ENCODE measurements around the gene PRKCSH.
A peak's percentile ranks its signal among the peaks of the same experiment; 100 is the strongest.

PRKCSH gene

DNA sequence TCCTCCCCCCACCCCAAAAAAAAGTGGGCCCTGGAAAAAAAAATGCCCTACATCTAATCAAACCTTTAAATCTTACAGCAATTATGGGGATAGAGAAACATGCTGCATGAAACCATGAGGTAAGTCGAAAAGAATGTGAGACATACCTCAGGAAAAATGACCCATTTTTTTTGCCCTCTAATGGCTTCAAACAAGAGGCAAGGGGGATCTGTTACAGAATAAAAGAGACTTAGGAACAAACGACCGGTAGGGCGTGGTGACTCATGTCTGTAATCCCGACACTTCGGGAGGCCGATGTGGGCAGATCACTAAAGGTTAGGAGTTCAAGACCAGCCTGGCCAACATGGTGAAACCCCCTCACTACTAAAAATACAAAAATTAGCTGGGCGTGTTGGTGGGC, 24.8 kb upstream of the PRKCSH start:
- peak; percentile 25 for DNase-seq (ENCODE audit: low read depth)
- TF ChIP-seq, protein P1, sequence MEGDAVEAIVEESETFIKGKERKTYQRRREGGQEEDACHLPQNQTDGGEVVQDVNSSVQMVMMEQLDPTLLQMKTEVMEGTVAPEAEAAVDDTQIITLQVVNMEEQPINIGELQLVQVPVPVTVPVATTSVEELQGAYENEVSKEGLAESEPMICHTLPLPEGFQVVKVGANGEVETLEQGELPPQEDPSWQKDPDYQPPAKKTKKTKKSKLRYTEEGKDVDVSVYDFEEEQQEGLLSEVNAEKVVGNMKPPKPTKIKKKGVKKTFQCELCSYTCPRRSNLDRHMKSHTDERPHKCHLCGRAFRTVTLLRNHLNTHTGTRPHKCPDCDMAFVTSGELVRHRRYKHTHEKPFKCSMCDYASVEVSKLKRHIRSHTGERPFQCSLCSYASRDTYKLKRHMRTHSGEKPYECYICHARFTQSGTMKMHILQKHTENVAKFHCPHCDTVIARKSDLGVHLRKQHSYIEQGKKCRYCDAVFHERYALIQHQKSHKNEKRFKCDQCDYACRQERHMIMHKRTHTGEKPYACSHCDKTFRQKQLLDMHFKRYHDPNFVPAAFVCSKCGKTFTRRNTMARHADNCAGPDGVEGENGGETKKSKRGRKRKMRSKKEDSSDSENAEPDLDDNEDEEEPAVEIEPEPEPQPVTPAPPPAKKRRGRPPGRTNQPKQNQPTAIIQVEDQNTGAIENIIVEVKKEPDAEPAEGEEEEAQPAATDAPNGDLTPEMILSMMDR (IDR thresholded peaks at IDR 0.05; ENCODE audit: insufficient read depth, low read depth, low read length, missing control alignments), result no peak
- H3K4me3 ChIP-seq (ENCODE audit: low read length), result no peak overlapping the region

DNA sequence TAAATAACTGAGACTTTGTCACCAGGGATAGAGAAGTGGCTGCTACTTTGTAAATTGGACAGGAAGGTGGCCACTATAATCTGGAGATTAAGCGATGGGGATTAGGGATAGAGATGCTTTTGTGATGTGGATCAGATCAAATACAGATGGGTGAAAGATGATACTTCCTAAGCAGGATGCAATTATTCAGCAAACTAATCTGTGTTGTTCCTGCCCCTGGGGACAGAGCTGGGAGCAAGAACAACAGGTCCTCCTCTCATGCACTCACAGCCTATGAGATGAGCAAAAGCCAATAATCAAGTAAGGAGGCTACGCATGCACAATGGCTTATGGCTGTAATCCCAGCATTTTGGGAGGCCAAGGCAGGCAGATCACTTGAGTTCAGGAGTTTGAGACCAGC, 20.9 kb upstream of the PRKCSH start:
- TF ChIP-seq, protein P1 (IDR thresholded peaks at IDR 0.05; ENCODE audit: insufficient read depth, low read depth, low read length, missing control alignments), result no peak
- DNase-seq (ENCODE audit: low read depth), result no peak
- no peak overlapping the region for H3K4me3 ChIP-seq (ENCODE audit: low read length)

DNA sequence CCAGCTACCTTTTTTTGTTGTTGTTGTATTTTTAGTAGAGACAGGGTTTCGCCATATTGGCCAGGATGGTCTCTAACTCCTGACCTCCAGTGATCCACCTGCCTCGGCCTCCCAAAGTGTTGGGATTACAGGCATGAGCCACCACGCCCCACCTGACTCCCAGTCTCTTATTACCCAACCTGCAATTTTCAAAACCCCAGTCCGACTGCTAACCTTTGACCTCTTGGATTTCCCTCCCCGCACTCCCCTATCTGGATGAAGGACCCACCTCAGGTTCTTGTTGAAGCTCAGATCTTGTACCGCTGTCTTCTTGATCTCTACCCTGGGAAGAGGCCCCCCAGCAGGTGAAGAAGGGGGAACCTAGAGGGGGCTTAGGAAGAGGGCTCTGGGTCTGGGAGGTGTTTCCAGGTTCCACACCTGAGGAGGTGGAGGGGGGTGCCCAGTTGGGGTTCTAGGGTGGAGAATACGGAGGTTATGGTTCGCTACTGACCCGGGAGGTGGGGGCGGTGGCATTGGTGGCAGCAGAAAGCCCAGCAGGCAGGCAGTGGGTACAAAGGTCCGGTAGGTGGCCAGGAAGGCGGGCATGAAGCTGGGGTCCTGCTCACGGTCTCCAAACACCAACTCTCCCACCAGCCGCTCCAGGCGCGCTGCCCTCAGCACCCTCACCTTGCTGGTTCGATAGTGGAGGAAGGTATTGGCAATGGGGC, 18.9 kb upstream of the PRKCSH start:
- H3K4me3 ChIP-seq (ENCODE audit: low read length), result no peak overlapping the region
- TF ChIP-seq, protein P1 (IDR thresholded peaks at IDR 0.05; ENCODE audit: insufficient read depth, low read depth, low read length, missing control alignments), result no peak
- DNase-seq (ENCODE audit: low read depth), result no peak

DNA sequence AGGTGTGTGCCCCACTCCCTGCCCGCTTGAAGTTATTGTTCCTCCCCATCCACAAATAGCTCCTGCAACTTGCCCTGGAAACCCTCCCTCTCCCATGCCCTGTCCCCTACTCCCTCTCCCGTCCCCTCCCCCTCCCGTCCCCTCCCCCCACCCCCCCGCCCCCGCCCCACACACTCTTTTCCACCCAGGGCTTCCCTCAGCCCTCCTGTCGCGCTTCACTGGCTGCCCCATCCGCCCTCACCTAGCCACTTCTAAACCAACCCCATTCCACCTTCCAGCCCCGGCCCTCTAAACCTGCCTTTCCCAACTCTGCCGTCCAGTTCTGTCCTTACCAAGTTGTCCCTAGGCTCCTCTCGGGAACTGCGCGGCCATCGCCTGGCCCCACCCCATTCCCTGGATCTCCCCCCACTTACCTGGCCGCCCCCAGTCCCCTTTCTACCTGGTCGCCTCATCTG, 17.3 kb upstream of the PRKCSH start:
- TF ChIP-seq, protein P1 (IDR thresholded peaks at IDR 0.05; ENCODE audit: insufficient read depth, low read depth, low read length, missing control alignments), result no peak
- H3K4me3 ChIP-seq (ENCODE audit: low read length), result no peak overlapping the region
- DNase-seq (ENCODE audit: low read depth), result no peak

DNA sequence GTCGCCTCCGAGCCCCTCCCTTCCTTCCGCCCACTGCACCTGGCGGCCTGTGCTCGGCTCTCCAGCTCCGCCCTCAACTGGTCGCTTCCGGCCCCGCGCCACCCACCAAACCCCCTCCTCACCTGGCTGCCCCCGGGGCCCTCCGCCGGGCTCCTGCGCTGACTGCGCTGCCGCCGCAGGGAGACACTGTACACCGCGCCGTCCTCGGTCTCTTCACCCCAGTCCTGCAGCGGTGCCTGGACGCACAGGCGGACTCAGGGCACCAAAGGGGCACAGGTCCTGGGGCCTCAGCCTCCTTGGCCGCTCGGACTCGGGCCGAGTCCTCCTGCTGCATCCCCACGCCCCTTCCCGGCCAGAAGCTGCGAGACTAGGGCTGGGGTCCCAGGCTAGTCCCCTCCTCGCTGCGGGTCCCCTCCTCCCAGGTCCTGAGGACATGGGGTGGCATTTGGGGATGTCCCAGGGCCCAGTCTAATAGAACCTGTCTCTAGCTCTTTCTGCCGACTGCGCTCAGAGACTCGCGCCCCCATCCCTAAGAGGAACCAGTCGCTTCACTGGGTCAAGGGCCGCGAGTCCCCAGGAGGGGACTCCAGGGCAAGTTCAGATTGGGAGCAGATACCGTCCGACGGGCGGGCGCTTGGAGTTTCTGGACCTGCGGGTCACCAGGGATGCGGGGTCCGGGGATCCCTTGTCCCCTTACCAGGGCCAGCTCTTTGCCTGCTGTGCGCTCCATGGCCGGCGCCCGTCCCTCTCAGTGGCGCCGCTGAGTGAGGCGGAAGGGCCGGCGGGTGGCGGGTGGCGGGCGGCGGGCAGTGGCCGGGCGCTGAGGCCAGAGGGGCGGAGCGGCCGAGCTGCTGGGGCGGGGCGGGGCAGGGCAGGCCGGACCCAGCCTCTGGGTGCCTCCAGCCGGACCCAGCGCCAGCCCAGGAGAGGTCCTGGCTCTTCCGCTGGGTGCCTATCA, 16.6 kb upstream of the PRKCSH start, which contains the start of gene RGL3:
RGL3 (minus strand) TSS at position 766 of the 958 bp plus-strand sequence; CDS start at position 730, 36 bp downstream.
- no peak for DNase-seq (ENCODE audit: low read depth)
- no peak within 1 kb of the TSS for H3K4me3 ChIP-seq (ENCODE audit: low read length)

More for the DNA sequence above, 16.6 kb upstream of the PRKCSH start, which contains the start of gene RGL3:
- TF ChIP-seq, protein P1 (IDR thresholded peaks at IDR 0.05; ENCODE audit: insufficient read depth, low read depth, low read length, missing control alignments), result no peak
